Suppressor macrophage (primary cell): ENCODE measurements around the gene PARD3.
A peak's percentile ranks its signal among the peaks of the same experiment; 100 is the strongest.

Source experiments
- DNase-seq, 4 experiments: peaks; one replicate each; pipeline ENCODE4 v3.0.0-alpha.2; 2020 to 2022

Gene PARD3

GRCh38 chr10:34679177-34679576, 135.9 kb downstream of the PARD3 start:
- no peak for DNase-seq

- DNase-seq: peak in 1 of 4 experiments; percentile 4
Measured at GRCh38 chr10:34677591-34677990, 137.5 kb downstream of the PARD3 start.

- DNase-seq: no peak
Measured at GRCh38 chr10:34677132-34677531, 138.0 kb downstream of the PARD3 start.

GRCh38 chr10:34674176-34674575, 140.9 kb downstream of the PARD3 start:
- DNase-seq: no peak

GRCh38 chr10:34670081-34670480, 145.0 kb downstream of the PARD3 start:
- no peak for DNase-seq

- DNase-seq: no peak
Measured at GRCh38 chr10:34669079-34669478, 146.0 kb downstream of the PARD3 start.

- no peak for DNase-seq
Measured at GRCh38 chr10:34667177-34667576, 147.9 kb downstream of the PARD3 start.

GRCh38 chr10:34666008-34666704, 148.9 kb downstream of the PARD3 start:
- peak; percentile 53 to 74 (median 57) for DNase-seq

GRCh38 chr10:34664706-34665105, 150.4 kb downstream of the PARD3 start:
- no peak for DNase-seq

- no peak for DNase-seq
Measured at GRCh38 chr10:34661580-34661979, 153.5 kb downstream of the PARD3 start.

- no peak for DNase-seq
Measured at GRCh38 chr10:34658934-34659333, 156.2 kb downstream of the PARD3 start.

- DNase-seq: no peak
Measured at GRCh38 chr10:34656661-34657060, 158.4 kb downstream of the PARD3 start.

- DNase-seq: peak; percentile 68 to 73 (median 70)
Measured at GRCh38 chr10:34655286-34656170, 159.6 kb downstream of the PARD3 start.

GRCh38 chr10:34654211-34654610, 160.9 kb downstream of the PARD3 start:
- DNase-seq: no peak

GRCh38 chr10:34653530-34653929, 161.6 kb downstream of the PARD3 start:
- DNase-seq: no peak

- no peak for DNase-seq
Measured at GRCh38 chr10:34651416-34652195, 163.5 kb downstream of the PARD3 start.

- no peak for DNase-seq
Measured at GRCh38 chr10:34650156-34650555, 164.9 kb downstream of the PARD3 start.

GRCh38 chr10:34649385-34649784, 165.7 kb downstream of the PARD3 start:
- DNase-seq: no peak

- no peak for DNase-seq
Measured at GRCh38 chr10:34648919-34649318, 166.2 kb downstream of the PARD3 start.

- DNase-seq: no peak
Measured at GRCh38 chr10:34647875-34648865, 166.9 kb downstream of the PARD3 start.

- DNase-seq: no peak
Measured at GRCh38 chr10:34647160-34647559, 167.9 kb downstream of the PARD3 start.

- no peak for DNase-seq
Measured at GRCh38 chr10:34646331-34646730, 168.8 kb downstream of the PARD3 start.
